GM23338 (cell line): ENCODE results near the gene LRRC8B.

Experiments used
- CTCF ChIP-seq, 2 experiments: fragments of 200-600 bp in 1 of 2; sonication (generic) in 1 of 2; conservative IDR thresholded peaks; 2 replicates each; pipeline versions ENCODE4 v1.5.1 to v1.6.1; 2016 to 2017; ENCODE audit warnings: antibody characterized with exemption in 2 of 2, low read depth in 2 of 2, mild to moderate bottlenecking in 2 of 2, moderate library complexity in 1 of 2
- EZH2phosphoT487 ChIP-seq: fragments of 200-600 bp; sonication (generic); IDR thresholded peaks from one replicate; pipeline ENCODE4 v1.8.1; 2018; ENCODE audit warnings: antibody characterized with exemption; ENCODE audit not compliant: unreplicated experiment
- POLR2AphosphoS5 ChIP-seq: IDR thresholded peaks from 2 replicates; pipeline ENCODE4 v1.6.1; 2016; ENCODE audit warnings: antibody characterized with exemption, low read depth

GRCh38 chr1:89599332-89599630, 74.7 kb downstream of the LRRC8B start:
- no peak for TF ChIP-seq CTCF (conservative IDR thresholded peaks at IDR 0.05; ENCODE audit: low read depth in 2 of 2)
- TF ChIP-seq POLR2AphosphoS5 = no peak
- TF ChIP-seq EZH2phosphoT487 = no peak
